HG02610 (cell line): ENCODE results near the gene TXNRD3.
"Not testable (repeated sequence)": the region's sequence is repeated elsewhere in the genome, so short reads cannot be mapped to it uniquely, and the experiment has no call there.

Source experiments
- ATAC-seq: cut with Tn5 transposase; IDR thresholded peaks from one replicate; pipeline ENCODE4 v1.9.1; 2021; ENCODE audit warnings: mild to moderate bottlenecking, moderate library complexity; ENCODE audit not compliant: unreplicated experiment

Gene TXNRD3

DNA sequence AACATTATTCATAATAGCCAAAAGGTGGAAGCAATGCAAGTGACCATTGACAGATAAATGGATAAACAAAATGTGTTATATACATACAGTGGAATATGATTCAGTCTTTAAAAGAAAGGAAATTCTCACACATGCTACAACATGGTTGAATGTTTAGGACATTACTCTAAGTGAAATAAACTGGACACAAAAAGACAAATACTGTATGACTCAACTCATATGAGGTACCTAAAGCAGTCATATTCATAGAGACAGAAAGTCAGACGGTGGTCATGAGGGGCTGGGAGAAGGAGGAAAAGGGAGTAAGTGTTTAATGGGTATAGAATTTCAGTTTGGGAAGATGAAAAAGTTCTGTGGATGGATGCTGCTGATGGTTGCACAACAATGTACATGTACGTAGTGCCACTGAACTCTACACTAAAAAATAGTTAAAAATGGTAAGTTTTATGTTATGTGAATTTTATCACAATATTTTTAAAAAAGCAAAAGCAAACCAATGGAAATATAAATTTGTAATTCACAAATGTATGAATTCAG is 5.3 kb downstream of the TXNRD3 start:
- no peak for ATAC-seq

DNA sequence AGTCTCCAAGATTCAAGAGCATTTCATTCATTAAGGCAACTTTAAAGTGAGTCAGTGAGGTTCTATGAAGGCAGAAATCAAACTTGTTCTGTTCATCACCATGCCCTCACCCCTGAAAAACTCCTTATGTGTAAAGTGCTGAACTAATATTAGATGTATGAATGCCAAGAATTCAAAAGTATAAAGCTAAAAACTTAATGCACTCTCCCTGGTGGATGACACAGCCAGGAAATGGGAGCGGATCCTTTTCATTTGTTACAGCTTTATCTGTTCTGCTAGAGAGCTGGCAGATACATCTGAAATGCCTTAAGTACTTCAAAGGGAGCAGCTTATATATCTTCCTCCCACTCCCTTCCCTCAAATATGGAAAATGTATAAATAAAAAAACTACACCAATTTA is 8.2 kb downstream of the TXNRD3 start:
- no peak for ATAC-seq

GRCh38 chr3:126644615-126645014 is 10.3 kb downstream of the TXNRD3 start:
- ATAC-seq: no peak

DNA sequence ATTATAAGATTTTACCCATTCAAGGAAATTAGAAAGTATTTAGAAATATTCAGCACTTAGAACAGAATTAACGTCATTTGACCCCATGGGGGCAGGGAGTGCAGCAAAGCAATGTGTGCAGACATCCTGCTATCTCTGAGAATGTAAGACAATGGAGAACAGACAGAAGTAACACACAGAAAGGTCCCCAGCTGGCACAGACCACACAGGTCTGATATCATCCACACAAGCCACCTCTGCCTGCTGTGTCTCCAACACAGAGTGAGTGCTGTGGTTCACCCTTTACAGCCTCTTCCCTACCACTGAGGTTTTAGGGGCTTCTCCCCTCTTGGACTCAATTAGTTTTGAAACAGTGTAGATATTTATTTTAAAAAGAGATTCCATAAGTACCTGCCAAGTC is 16.1 kb downstream of the TXNRD3 start:
- no peak for ATAC-seq

DNA sequence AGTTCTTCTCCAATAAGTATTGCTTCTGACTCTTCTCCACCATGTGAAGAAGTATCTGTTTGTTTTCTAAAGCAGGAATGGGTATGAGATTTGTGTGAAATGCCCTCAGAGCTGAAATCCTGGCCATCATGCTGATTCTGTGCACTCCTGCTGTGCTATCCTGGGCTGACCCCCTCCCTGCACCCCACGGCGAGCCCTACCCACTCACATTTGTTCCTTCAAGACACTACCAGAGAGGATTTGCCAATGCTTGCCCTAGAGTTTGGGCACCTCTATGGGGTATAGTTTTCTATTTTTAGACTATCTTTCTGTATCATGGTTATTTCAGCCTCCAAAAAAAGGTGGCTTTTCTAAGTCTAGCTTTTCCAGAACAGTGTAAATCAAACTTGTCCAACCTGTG is 18.5 kb downstream of the TXNRD3 start:
- no peak for ATAC-seq

DNA sequence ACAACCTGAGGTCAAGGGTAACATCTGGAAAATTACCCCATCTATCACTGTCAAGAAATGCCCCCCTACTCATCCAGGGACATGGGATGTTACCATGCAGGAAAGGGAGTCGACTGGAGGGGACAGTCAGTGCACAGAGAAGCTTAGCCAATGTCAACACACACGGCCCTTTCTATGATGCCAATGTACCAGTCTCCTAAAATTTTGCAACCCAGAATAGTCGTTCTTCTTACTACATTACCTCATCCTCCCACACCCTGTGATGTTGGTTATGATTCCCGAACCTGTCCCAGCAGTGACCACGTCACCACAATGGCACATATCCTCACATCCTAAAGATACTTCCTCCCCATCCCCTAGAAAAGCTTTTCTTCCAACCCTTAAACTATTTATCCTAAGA is 20.1 kb downstream of the TXNRD3 start:
- no peak for ATAC-seq

GRCh38 chr3:126630020-126630419 is 24.9 kb downstream of the TXNRD3 start:
- no peak for ATAC-seq

GRCh38 chr3:126625735-126626134 is 29.2 kb downstream of the TXNRD3 start:
- ATAC-seq: not testable (repeated sequence)

DNA sequence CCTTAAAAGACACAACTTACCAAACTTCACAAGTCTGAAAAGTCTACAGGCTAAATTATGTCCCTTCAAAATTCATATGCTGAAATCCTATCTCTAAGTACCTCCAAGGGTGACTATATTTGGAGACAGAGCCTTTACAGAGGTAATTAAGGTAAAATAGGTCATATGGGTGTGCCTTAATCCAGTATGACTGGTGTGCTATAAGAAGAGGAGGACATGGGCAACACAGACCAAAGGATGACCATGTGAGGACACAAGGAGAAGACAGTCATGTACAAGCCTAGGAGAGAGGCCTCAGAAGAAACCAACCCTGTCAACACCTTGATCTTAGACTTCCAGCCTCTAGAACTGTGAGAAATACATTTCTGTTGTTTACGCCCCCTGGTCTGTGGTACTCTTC is 32.2 kb downstream of the TXNRD3 start:
- no peak for ATAC-seq

GRCh38 chr3:126621627-126622345 is 33.1 kb downstream of the TXNRD3 start:
- no peak for ATAC-seq

DNA sequence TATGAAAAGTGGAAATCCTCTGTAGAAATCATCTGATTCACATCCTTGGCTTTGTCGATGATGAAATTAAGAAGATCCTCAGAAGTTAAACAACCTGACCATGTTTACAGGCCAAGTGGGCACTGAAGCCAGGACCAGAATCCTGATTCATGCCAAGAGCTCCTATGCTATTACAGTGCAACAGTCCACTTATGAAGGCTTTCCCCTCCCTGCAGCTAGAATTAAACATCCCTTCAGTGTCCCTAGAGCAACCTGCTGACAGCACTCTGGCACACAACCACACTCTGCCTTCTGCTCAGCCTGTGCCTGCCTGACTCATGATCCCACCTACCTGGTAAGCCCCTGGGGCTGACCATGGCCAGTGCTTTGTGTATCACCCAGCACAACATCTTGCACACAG is 33.8 kb downstream of the TXNRD3 start:
- ATAC-seq: no peak

DNA sequence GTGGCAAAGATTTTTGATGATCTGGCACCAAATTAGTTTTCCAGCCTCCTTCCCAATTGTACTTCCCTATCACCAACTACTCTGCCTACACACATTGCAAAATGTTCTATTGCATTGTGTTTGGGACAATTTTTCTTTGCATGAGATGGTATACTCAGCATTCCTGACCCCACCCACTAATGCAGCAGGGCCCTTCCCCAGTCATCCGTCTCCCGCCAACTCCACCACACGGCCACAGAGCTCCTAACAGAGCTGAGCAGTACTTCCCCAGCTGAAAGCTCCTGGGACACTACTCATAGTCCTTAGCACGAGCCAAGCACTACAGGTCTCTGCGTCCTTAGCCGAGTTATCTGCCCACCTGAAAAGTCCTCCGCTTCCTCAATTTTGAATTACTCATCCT is 34.2 kb downstream of the TXNRD3 start:
- ATAC-seq: no peak

- ATAC-seq: no peak
Observed at GRCh38 chr3:126618760-126619159, 36.2 kb downstream of the TXNRD3 start.

GRCh38 chr3:126618021-126618420 is 36.9 kb downstream of the TXNRD3 start:
- no peak for ATAC-seq

DNA sequence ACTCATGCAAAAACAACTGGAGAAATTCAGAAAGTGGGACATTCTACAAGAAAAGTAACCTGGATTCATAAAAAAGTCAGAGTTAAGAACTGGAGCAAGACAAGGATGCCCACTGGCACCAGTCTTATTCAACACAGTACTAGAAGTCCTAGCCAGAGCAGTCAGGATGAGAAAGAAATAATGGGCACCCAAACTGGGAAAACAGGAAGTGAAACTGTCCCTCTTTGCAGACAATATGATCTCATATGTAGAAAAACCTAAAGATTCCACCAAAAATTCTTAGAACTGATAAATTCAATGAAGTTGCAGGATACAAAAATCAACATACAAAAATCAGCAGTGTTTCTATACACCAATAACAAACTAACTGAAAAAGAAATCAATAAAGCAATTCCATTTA is 37.4 kb downstream of the TXNRD3 start:
- ATAC-seq: no peak

DNA sequence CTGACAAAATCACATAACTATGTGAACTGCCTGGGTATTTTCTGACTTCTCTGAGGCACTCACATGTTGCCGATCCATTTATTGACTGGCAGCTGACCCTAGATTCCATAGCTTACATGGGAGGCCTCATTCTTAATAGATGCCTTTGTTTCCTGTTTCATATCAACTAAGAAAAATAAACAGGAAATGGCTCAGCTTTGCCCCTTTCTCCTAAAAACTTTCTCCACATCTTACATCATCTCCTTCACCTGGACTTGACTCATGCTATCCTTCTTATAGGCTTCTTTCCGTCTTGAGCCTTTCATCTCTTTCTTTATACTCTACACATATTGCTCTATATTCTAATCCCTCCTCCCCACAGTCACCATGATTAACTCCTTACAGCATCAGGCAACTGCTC is 38.0 kb downstream of the TXNRD3 start:
- ATAC-seq: no peak

- no peak for ATAC-seq
Observed at GRCh38 chr3:126613479-126614188, 41.3 kb downstream of the TXNRD3 start.

DNA sequence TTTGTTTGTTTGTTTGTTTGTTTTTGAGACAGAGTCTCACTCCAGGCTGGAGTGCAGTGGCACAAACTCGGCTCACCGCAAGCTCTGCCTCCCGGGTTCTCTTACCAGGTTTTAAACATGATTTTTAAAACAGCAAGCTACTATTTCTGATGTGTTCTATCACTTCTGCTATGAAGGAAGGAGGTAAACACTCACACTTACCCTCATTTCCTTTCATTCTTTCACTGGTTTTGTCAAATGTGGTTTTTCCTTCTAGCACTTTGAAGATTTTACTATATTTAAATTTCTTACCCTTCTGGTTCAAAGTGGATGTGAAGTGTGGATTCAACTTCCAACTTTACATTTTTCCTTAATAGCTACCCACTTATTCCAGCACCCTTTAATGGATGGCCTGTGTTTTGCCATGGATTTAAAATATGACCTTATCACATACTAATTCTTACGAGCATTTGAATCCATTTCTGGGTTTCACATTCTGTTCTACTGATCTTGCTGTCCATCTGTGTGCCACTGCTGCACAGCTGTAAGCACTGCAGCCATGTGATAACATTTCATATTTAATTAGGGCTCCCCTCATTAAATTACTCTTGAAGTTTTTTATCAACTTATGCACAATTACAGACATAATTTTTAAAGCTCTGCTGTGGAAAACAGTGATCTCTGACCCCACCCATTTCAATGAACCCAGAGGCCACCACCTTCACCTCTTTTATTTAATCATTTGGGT is 42.3 kb downstream of the TXNRD3 start:
- no peak for ATAC-seq

DNA sequence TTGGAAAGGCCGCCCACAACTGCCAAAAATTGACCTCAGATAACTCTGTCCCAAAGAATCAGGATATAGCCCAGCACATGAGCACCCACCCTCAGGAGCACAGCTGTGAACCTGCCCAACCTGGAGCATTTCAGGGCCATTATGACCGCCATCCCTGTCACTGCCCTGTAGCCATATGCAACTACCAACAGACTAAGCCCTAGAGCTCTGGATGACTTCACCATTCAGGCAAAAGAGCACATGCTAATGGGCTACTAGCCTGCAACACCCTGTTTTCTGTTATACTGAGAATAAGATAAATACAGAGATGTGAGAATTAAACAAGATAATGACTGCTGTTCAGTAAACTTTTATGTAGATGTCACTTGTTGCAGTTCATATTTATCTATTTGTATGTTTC is 45.0 kb downstream of the TXNRD3 start:
- ATAC-seq: no peak

GRCh38 chr3:126607214-126607908 is 47.6 kb downstream of the TXNRD3 start:
- no peak for ATAC-seq

GRCh38 chr3:126606001-126606400 is 48.9 kb downstream of the TXNRD3 start:
- ATAC-seq: no peak
